Stomach (tissue), 9 donors: ENCODE data around the gene KRT76. TPM values are rescaled to one million over a fixed set of nuclear protein-coding genes. Genes with fewer than 3 reads are reported as not detected.
A peak's percentile ranks its signal among the peaks of the same experiment; 100 is the strongest.

Experiments
- DNase-seq, 2 donors: peaks; one replicate each; pipeline versions ENCODE4 v3.0.0 to v3.0.0-alpha.2; 2013 to 2019
- H3K27ac ChIP-seq, 5 donors: fragments of 200-600 bp in 4 of 5; sonication (generic) in 4 of 5; one replicate each; pipeline ENCODE4 v1.5.1; 2013 to 2019; ENCODE audit warnings: mild to moderate bottlenecking in 1 of 5, moderate library complexity in 1 of 5
- H3K27me3 ChIP-seq, 3 donors: fragments of 200-600 bp; sonication (generic); one replicate each; pipeline ENCODE4 v1.5.1; 2017 to 2019; ENCODE audit warnings: mixed run types in 1 of 3
- H3K36me3 ChIP-seq, 4 donors: fragments of 200-600 bp; sonication (generic); 1 replicate in 3 of 4; 2 replicates in 1 of 4; pipeline ENCODE4 v1.5.1; 2016 to 2019
- H3K4me1 ChIP-seq, 4 donors: fragments of 200-600 bp; sonication (generic); one replicate each; pipeline ENCODE4 v1.5.1; 2016 to 2019
- H3K4me3 ChIP-seq, 4 donors: fragments of 200-600 bp; sonication (generic) in 3 of 4; one replicate each; pipeline ENCODE4 v1.5.1; 2016 to 2019; ENCODE audit warnings: mild to moderate bottlenecking in 1 of 4
- H3K9me3 ChIP-seq, 4 donors: fragments of 200-600 bp; sonication (generic); one replicate each; pipeline ENCODE4 v1.5.1; 2016 to 2019
- CTCF ChIP-seq, 7 experiments: fragments of 450-650 bp in 4 of 7; fragments of 200-600 bp in 3 of 7; sonication (generic) in 3 of 7; IDR thresholded peaks; one replicate each; pipeline ENCODE4 v1.5.1; 2016 to 2019; ENCODE audit warnings: antibody characterized with exemption in 7 of 7, control low read depth in 2 of 7, mild to moderate bottlenecking in 1 of 7
- EP300 ChIP-seq: sonication (generic); formaldehyde crosslinking; IDR thresholded peaks from one replicate; pipeline ENCODE4 v1.6.1; 2017; ENCODE audit warnings: antibody characterized with exemption
- POLR2A ChIP-seq, 4 donors: fragments of 450-650 bp; IDR thresholded peaks; one replicate each; pipeline ENCODE4 v1.6.1; 2016; ENCODE audit warnings: antibody characterized with exemption in 4 of 4, control low read depth in 2 of 4, mild to moderate bottlenecking in 1 of 4, moderate library complexity in 1 of 4
- POLR2AphosphoS5 ChIP-seq, 3 donors: sonication (generic); formaldehyde crosslinking; IDR thresholded peaks; one replicate each; pipeline ENCODE4 v1.6.1; 2016; ENCODE audit warnings: antibody characterized with exemption in 3 of 3
- WGBS, 5 donors: extraction: QIAGEN DNeasy Blood & Tissue Kit in 3 of 5; methylation state at CpG; one replicate each; pipeline versions ENCODE4 v1.1.5 to v1.1.7; 2013 to 2018; 5-methylcytosine and 5-hydroxymethylcytosine counted together
- intact Hi-C: fragments of 100-400 bp; cut with DNase I; formaldehyde crosslinking; loops from one replicate; pipeline ENCODE4 v1.15.1; 2023; ENCODE audit warnings: low total_unique reads
- polyA plus RNA-seq, 3 donors: library from polyadenylated mRNA; stranded (reverse); fragments of 200-250 nt; gene quantifications; one replicate each; pipeline ENCODE4 v1.2.3, GENCODE V29; 2013
- total RNA-seq, 5 donors: library from RNA; depleted of rRNA; stranded (reverse); fragments of >200 nt; gene quantifications; one replicate each; pipeline versions ENCODE4 v1.1.0 to v1.2.3, GENCODE V29; 2014 to 2016
- donor health status: healthy with polysubstance abuse.
- donor health status: Bipolar disorder and iron deficiency.
- donor health status: healthy.

KRT76 gene
- total and polyA plus RNA-seq, 8 donors, result not detected

GRCh38 chr12:52814710-52815155, 37.6 kb upstream of the KRT76 start:
- H3K4me3 ChIP-seq, result no peak overlapping the region
- H3K27ac ChIP-seq, result no peak overlapping the region
- no peaks in the 10 kb centered on the region for H3K36me3 ChIP-seq
- intact Hi-C loops, result no loop called here
- DNase-seq, result no peak
- H3K27me3 ChIP-seq, result peaks cover 0 to 27% (median 8%) of the 10 kb centered on the region in 3 donors
- H3K4me1 ChIP-seq, result peaks cover 0 to 12% (median 7%) of the 10 kb centered on the region in 4 donors
- no peaks in the 10 kb centered on the region for H3K9me3 ChIP-seq
- TF ChIP-seq POLR2AphosphoS5 (IDR thresholded peaks at IDR 0.05) (no peak), CTCF (IDR thresholded peaks at IDR 0.05) (no peak), POLR2A (IDR thresholded peaks at IDR 0.05) (no peak), EP300 (no peak)
- WGBS, 5 donors, result 37 to 74% (median 46%) methylated on average over 4 of the region's 4 CpGs

GRCh38 chr12:52813885-52814709, 37.0 kb upstream of the KRT76 start, which contains the start of gene KRT4:
Gene KRT4, minus strand, starts transcription at chr12:52814116. Its CDS starts 58 bp downstream, at chr12:52814058.
- Histone ChIP-seq H3K36me3 (no peaks in the 10 kb centered on the region), H3K27ac (no peak within 1 kb of the TSS), H3K9me3 (no peaks in the 10 kb centered on the region), H3K4me1 (peaks cover 0 to 12% (median 7%) of the 10 kb centered on the region in 4 donors), H3K4me3 (no peak within 1 kb of the TSS), H3K27me3 (peaks cover 0 to 23% (median 5%) of the 10 kb centered on the region in 3 donors)
- TF ChIP-seq POLR2A (IDR thresholded peaks at IDR 0.05), result no peak
- no peak for TF ChIP-seq EP300
- TF ChIP-seq CTCF (IDR thresholded peaks at IDR 0.05), result no peak
- TF ChIP-seq POLR2AphosphoS5 (IDR thresholded peaks at IDR 0.05), result no peak
- peak in 1 of 2 donors; percentile 68 for DNase-seq
- intact Hi-C loops, result no loop called here
- 54 to 62% (median 55%) methylated on average over 14 to 15 of the region's 15 CpGs for WGBS, 5 donors

GRCh38 chr12:52813203-52813819, 36.2 kb upstream of the KRT76 start:
- WGBS, 5 donors, result 76 to 92% (median 88%) methylated on average over 3 to 10 of the region's 10 CpGs
- H3K9me3 ChIP-seq, result no peaks in the 10 kb centered on the region
- peaks cover 0 to 16% (median 0%) of the 10 kb centered on the region in 3 donors for H3K27me3 ChIP-seq
- DNase-seq, result no peak
- H3K4me1 ChIP-seq, result peaks cover 0 to 12% (median 7%) of the 10 kb centered on the region in 4 donors
- H3K27ac ChIP-seq, result no peak overlapping the region
- intact Hi-C loops, result no loop called here
- no peaks in the 10 kb centered on the region for H3K36me3 ChIP-seq
- no peak for TF ChIP-seq EP300
- TF ChIP-seq POLR2AphosphoS5 (IDR thresholded peaks at IDR 0.05), result no peak
- TF ChIP-seq CTCF (IDR thresholded peaks at IDR 0.05), result no peak
- no peak overlapping the region for H3K4me3 ChIP-seq

GRCh38 chr12:52812749-52813148, 35.6 kb upstream of the KRT76 start:
- 59 to 74% (median 70%) methylated on average over 3 of the region's 3 CpGs for WGBS, 5 donors

More at GRCh38 chr12:52812749-52813148, 35.6 kb upstream of the KRT76 start:
- Histone ChIP-seq H3K27me3 (peaks cover 0 to 18% (median 0%) of the 10 kb centered on the region in 3 donors), H3K4me3 (no peak overlapping the region), H3K4me1 (peaks cover 0 to 12% (median 7%) of the 10 kb centered on the region in 4 donors), H3K9me3 (no peaks in the 10 kb centered on the region), H3K27ac (no peak overlapping the region), H3K36me3 (no peaks in the 10 kb centered on the region)
- TF ChIP-seq EP300, result no peak
- no peak for TF ChIP-seq POLR2A (IDR thresholded peaks at IDR 0.05)
- TF ChIP-seq POLR2AphosphoS5 (IDR thresholded peaks at IDR 0.05), result no peak
- TF ChIP-seq CTCF (IDR thresholded peaks at IDR 0.05), result no peak
- no peak for DNase-seq
- intact Hi-C loops, result no loop called here
